GM12878 (cell line): ENCODE results near the gene KRTAP5-11. TPM values are rescaled to one million over a fixed set of nuclear protein-coding genes. Genes with fewer than 3 reads are reported as not detected.
"Not testable (repeated sequence)": the region's sequence is repeated elsewhere in the genome, so short reads cannot be mapped to it uniquely, and the experiment has no call there.

Experiments used
- ATAC-seq: fragments of 200-7000 bp; cut with Tn5 transposase; 3 replicates; pipeline ENCODE4 v1.9.1; 2020; ENCODE audit warnings: mild to moderate bottlenecking, moderate library complexity
- BruUV-seq: library from RNA; stranded (reverse); fragments of 400-500 nt; replicated peaks from 2 replicates; lab custom pipeline; 2021; lab: Mats Ljungman, UMichigan
- CTCF ChIA-PET: fragments of 300-600 bp; sonication (Branson Sonifier 250); formaldehyde crosslinking; extraction: SDS; loops from one replicate; lab custom pipeline; 2021; ENCODE audit warnings: inconsistent platforms; lab: Yijun Ruan, JAX
- POLR2A ChIA-PET: fragments of 350-600 bp; formaldehyde crosslinking; extraction: SDS; loops from one replicate; lab custom pipeline; 2021; ENCODE audit warnings: inconsistent platforms; lab: Charles Lee
- RAD21 ChIA-PET: fragments of 300-600 bp; sonication (Branson Sonifier 250); formaldehyde crosslinking; loops from one replicate; lab custom pipeline; 2023; ENCODE audit warnings: antibody characterized with exemption; ENCODE audit not compliant: unreplicated experiment; lab: Charles Lee
- SMC1A ChIA-PET: fragments of 300-600 bp; sonication (Branson Sonifier 250); formaldehyde crosslinking; loops from one replicate; lab custom pipeline; 2023; ENCODE audit not compliant: unreplicated experiment, uncharacterized antibody; lab: Charles Lee
- DNase-seq: peaks from one replicate; pipeline ENCODE4 v3.0.0-alpha.2; 2011; ENCODE audit warnings: low read depth, low spot score
- FAIRE-seq: peaks from 3 replicates; lab custom pipeline; 2011; peaks lifted over from hg19 to GRCh38; lab: Jason Lieb, UNC
- H2AFZ ChIP-seq: 2 replicates; pipeline ENCODE4 v1.6.0; 2011; ENCODE audit warnings: low read depth, low read length, control low read depth; ENCODE audit not compliant: control insufficient read depth
- H3K27ac ChIP-seq: 2 replicates; pipeline ENCODE4 v1.5.1; 2011; ENCODE audit warnings: control low read depth; ENCODE audit not compliant: control insufficient read depth, insufficient read depth
- H3K27me3 ChIP-seq, 2 experiments: replicated peaks in 1 of 2; 2 replicates each; pipeline versions ENCODE4 v1.6.0 to v1.6.1; 2011; ENCODE audit warnings: low read length in 1 of 2; ENCODE audit not compliant: control insufficient read depth in 2 of 2, insufficient read depth in 2 of 2
- H3K36me3 ChIP-seq, 2 experiments: 2 replicates each; pipeline ENCODE4 v1.5.1; 2011; ENCODE audit warnings: low read length in 1 of 2; ENCODE audit not compliant: control insufficient read depth in 2 of 2, insufficient read depth in 2 of 2
- H3K4me1 ChIP-seq: 2 replicates; pipeline ENCODE4 v1.6.1; 2011; ENCODE audit warnings: mild to moderate bottlenecking, low read length, moderate library complexity, mixed read lengths; ENCODE audit not compliant: control insufficient read depth, insufficient read depth
- H3K4me2 ChIP-seq: 2 replicates; pipeline ENCODE4 v1.6.0; 2011; ENCODE audit warnings: control low read depth; ENCODE audit not compliant: control insufficient read depth, insufficient read depth
- H3K4me3 ChIP-seq: fragments of 200-600 bp; sonication (generic); 2 replicates; pipeline ENCODE4 v1.5.1; 2016
- H3K79me2 ChIP-seq: 2 replicates; pipeline ENCODE4 v1.6.0; 2011; ENCODE audit warnings: low read length; ENCODE audit not compliant: control insufficient read depth, insufficient read depth
- H3K9ac ChIP-seq: 2 replicates; pipeline ENCODE4 v1.8.0; 2011; ENCODE audit warnings: low read length, control low read depth, mixed read lengths; ENCODE audit not compliant: control insufficient read depth, insufficient read depth
- H3K9me3 ChIP-seq: replicated peaks from 3 replicates; pipeline ENCODE4 v1.5.1; 2011; ENCODE audit warnings: mild to moderate bottlenecking, low read length; ENCODE audit not compliant: control insufficient read depth, insufficient read depth
- H4K20me1 ChIP-seq: 2 replicates; pipeline ENCODE4 v1.6.0; 2011; ENCODE audit not compliant: control insufficient read depth, insufficient read depth
- JUNB ChIP-seq: IDR thresholded peaks from 2 replicates; pipeline ENCODE4 v1.6.1; 2016; ENCODE audit warnings: antibody characterized with exemption, mild to moderate bottlenecking
- RAD21 ChIP-seq: IDR thresholded peaks from 2 replicates; pipeline ENCODE4 v1.6.1; 2011; ENCODE audit warnings: mild to moderate bottlenecking, low read depth, low read length, moderate library complexity; ENCODE audit not compliant: insufficient read depth
- SMC3 ChIP-seq: IDR thresholded peaks from 2 replicates; pipeline ENCODE4 v1.6.1; 2011; ENCODE audit warnings: low read length, improper control_type of control experiment, borderline replicate concordance
- WGBS: methylation state at CpG from one replicate; pipeline ENCODE4 v1.1.6; 2016; ENCODE audit warnings: low lambda C conversion rate; ENCODE audit not compliant: insufficient replicate concordance, insufficient coverage; ENCODE audit errors: missing lambda C conversion rate; 5-methylcytosine and 5-hydroxymethylcytosine counted together
- in situ Hi-C: fragments of 300-500 bp; cut with MboI; formaldehyde crosslinking; loops from 9 replicates; pipeline ENCODE4 v1.14.3; 2018; ENCODE audit warnings: mixed read lengths
- intact Hi-C: fragments of 100-400 bp; cut with micrococcal nuclease; formaldehyde crosslinking; loops from one replicate; pipeline ENCODE4 v1.14.2; 2022; ENCODE audit not compliant: unreplicated experiment
- polyA plus RNA-seq, 11 experiments: library from polyadenylated mRNA; depleted of rRNA in 4 of 11; unstranded in 6 of 11; stranded (reverse) in 5 of 11; fragments of >200 nt; fragmentation: Nextera tagmentation in 4 of 11; fragmentation: Illumina TruSeq in 1 of 11; extraction: Ambion mirVana in 4 of 11; extraction: Trizol in 1 of 11; gene quantifications; 1 replicate in 1 of 11; 2 replicates in 10 of 11; pipeline versions ENCODE4 v1.2.1 to v1.2.3, GENCODE V29; 2011 to 2016; ENCODE audit warnings: inconsistent platforms in 2 of 11, missing spikeins in 2 of 11, low read depth in 1 of 11
- total RNA-seq, 4 experiments: library from RNA; depleted of rRNA in 3 of 4; stranded (reverse); fragments of >200 nt in 3 of 4; fragmentation: Illumina TruSeq in 1 of 4; extraction: Trizol in 1 of 4; gene quantifications; 2 replicates each; pipeline versions ENCODE4 v1.2.1 to v1.2.3, GENCODE V29; 2013 to 2021
- TF ChIP-seq, protein P1 (sequence below), 3 experiments: IDR thresholded peaks in 2 of 3; conservative IDR thresholded peaks in 1 of 3; 2 replicates each; pipeline ENCODE4 v1.5.1; 2011; ENCODE audit warnings: low read depth in 3 of 3, low read length in 3 of 3, mild to moderate bottlenecking in 3 of 3, control low read depth in 2 of 3, moderate library complexity in 2 of 3, inconsistent platforms in 1 of 3, mixed read lengths in 1 of 3; ENCODE audit not compliant: control insufficient read depth in 2 of 3, insufficient read depth in 1 of 3; ENCODE audit errors: extremely low read depth in 1 of 3

Gene KRTAP5-11
- total and polyA plus RNA-seq, 10 of the 15 experiments (the other 5 are each of a cell fraction or from before 2014, with no cell fraction given), result not detected

DNA sequence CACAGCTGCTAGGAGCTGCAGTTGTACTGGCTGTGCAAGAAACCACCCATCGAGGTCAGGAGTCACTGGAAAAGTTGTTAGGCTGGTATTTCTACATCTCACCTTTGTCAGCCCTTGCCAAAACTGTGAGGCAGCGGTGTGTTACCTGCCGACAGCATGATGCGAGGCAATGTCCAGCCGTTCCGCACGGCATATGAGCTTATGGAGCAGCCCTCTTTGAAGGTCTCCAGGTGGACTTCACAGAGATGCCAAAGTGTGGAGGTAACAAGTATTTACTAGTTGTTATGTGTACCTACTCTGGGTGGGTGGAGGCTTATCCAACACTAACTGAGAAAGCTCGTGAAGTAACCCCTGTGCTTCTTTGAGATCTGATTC is 6.9 kb upstream of the KRTAP5-11 start:
- H3K4me2 ChIP-seq, in situ Hi-C loops, H3K9ac ChIP-seq, FAIRE-seq, DNase-seq, BruUV-seq, H3K27ac ChIP-seq, RAD21 ChIA-PET, POLR2A ChIA-PET, H3K27me3 ChIP-seq, intact Hi-C loops, H3K36me3 ChIP-seq, H3K4me1 ChIP-seq, ATAC-seq, H2AFZ ChIP-seq, H3K9me3 ChIP-seq, H3K79me2 ChIP-seq, H4K20me1 ChIP-seq, H3K4me3 ChIP-seq: not testable (repeated sequence)
- ChIA-PET CTCF (interaction anchor here (0.6 to 1.5 kb wide), 4 partner anchors 14 to 171 kb away, joined by 3 to 4 read pairs (median 3); no protein-coding TSS in a partner anchor), SMC1A (interaction anchor here (1.2 kb wide), 1 partner anchor 163 kb away, joined by 5 read pairs; no protein-coding TSS in a partner anchor)
- WGBS, result 28% methylated on average over 8 of the region's 8 CpGs

DNA sequence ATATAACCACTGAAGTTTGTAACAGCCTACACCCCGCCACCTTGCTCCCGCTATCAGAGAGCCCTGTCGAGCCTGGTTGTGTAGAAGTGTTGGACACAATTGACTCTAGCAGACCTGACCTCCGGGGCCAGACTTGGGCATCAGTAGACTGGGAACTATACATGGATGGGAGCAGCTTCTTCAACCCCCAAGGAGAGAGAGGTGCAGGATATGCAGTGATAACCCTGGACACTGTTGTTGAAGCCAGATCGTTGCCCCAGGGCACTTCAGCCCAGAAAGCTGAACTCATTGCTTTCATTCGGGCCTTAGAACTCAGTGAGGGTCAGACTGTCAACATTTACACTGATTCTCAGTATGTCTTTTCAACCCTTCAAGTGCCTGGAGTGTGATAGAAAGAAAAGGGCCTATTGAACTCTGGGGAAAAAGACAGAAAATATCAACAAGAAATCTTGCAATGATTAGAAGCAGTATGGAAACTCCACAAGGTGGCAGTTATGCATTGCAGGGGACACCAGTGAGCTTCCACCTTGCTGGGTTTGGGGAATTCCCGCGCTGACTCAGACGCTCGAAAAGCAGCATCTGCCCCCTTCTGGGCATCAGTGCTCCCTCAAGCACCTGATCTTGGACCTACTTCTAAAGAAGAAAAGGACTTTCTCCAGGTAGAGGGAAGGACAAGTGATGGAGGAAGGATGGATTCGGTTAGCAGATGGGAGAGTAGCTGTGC is 6.3 kb upstream of the KRTAP5-11 start:
- SMC1A ChIA-PET, result interaction anchor here (1.2 kb wide), 1 partner anchor 163 kb away, joined by 5 read pairs; no protein-coding TSS in a partner anchor
- POLR2A ChIA-PET, H3K4me2 ChIP-seq, H2AFZ ChIP-seq, H3K27me3 ChIP-seq, H4K20me1 ChIP-seq, BruUV-seq, RAD21 ChIA-PET, in situ Hi-C loops, ATAC-seq, H3K27ac ChIP-seq, intact Hi-C loops, H3K79me2 ChIP-seq, DNase-seq, H3K4me1 ChIP-seq, H3K4me3 ChIP-seq, FAIRE-seq, H3K9ac ChIP-seq, H3K36me3 ChIP-seq, H3K9me3 ChIP-seq: not testable (repeated sequence)
- 32% methylated on average over 11 of the region's 11 CpGs for WGBS
- CTCF ChIA-PET, result interaction anchor here (0.6 to 1.5 kb wide), 4 partner anchors 13 to 170 kb away, joined by 3 to 4 read pairs (median 3); no protein-coding TSS in a partner anchor
- TF ChIP-seq SMC3, result peak; percentile 18; the same call in 1 of the 2 replicates
- peak; percentile 43; the same call in 1 of the 2 replicates for TF ChIP-seq RAD21
- TF ChIP-seq JUNB, result 0 out of 2 replicates have a peak, but pooled peaks have one; percentile 8
- TF ChIP-seq, protein P1, sequence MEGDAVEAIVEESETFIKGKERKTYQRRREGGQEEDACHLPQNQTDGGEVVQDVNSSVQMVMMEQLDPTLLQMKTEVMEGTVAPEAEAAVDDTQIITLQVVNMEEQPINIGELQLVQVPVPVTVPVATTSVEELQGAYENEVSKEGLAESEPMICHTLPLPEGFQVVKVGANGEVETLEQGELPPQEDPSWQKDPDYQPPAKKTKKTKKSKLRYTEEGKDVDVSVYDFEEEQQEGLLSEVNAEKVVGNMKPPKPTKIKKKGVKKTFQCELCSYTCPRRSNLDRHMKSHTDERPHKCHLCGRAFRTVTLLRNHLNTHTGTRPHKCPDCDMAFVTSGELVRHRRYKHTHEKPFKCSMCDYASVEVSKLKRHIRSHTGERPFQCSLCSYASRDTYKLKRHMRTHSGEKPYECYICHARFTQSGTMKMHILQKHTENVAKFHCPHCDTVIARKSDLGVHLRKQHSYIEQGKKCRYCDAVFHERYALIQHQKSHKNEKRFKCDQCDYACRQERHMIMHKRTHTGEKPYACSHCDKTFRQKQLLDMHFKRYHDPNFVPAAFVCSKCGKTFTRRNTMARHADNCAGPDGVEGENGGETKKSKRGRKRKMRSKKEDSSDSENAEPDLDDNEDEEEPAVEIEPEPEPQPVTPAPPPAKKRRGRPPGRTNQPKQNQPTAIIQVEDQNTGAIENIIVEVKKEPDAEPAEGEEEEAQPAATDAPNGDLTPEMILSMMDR (IDR thresholded peaks at IDR 0.05 in 2 of 3, conservative IDR thresholded peaks at IDR 0.05 in 1 of 3; ENCODE audit: control insufficient read depth in 2 of 3, extremely low read depth in 1 of 3, insufficient read depth in 1 of 3, low read depth in 3 of 3, low read length in 3 of 3), result peak; percentile 42 to 53 (median 43); a peak in 4 of 6 replicates

DNA sequence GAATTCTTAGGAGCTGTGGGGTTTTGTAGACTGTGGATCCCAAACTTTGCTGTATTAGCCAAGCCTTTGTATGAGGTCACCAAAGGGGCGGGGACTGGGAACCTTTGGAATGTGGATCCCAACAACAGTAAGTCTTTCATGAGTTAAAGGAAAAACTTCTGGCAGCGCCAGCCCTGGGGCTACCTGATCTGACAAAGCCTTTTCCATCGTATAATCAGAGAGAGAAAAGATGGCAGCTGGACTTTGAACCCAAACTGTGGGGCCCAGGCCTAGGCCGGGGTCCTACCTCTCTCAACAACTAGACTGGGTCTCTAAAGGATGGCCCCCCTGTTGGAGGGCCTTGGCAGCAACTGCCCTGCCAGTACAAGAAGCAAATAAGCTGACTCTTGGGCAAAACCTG is 5.6 kb upstream of the KRTAP5-11 start:
- H3K4me1 ChIP-seq, H3K36me3 ChIP-seq, H3K79me2 ChIP-seq, ATAC-seq, DNase-seq, H3K4me3 ChIP-seq, intact Hi-C loops, H2AFZ ChIP-seq, CTCF ChIA-PET, H3K27me3 ChIP-seq, POLR2A ChIA-PET, SMC1A ChIA-PET, H3K9me3 ChIP-seq, H3K4me2 ChIP-seq, BruUV-seq, in situ Hi-C loops, FAIRE-seq, RAD21 ChIA-PET, H3K9ac ChIP-seq, H4K20me1 ChIP-seq, H3K27ac ChIP-seq: not testable (repeated sequence)
- WGBS, result 40% methylated on average over 4 of the region's 4 CpGs
